ENCODE results near the gene XPO5. TPM values are rescaled to one million over a fixed set of nuclear protein-coding genes. Genes with fewer than 3 reads are reported as not detected.
A peak's percentile ranks its signal among the peaks of the same experiment; 100 is the strongest.

Gene XPO5
- total RNA-seq, result 100 to 1,000 TPM in 1 of 4 donors, 10 to 100 TPM in 3; 12.9 to 123 (median 29.8) TPM

DNA sequence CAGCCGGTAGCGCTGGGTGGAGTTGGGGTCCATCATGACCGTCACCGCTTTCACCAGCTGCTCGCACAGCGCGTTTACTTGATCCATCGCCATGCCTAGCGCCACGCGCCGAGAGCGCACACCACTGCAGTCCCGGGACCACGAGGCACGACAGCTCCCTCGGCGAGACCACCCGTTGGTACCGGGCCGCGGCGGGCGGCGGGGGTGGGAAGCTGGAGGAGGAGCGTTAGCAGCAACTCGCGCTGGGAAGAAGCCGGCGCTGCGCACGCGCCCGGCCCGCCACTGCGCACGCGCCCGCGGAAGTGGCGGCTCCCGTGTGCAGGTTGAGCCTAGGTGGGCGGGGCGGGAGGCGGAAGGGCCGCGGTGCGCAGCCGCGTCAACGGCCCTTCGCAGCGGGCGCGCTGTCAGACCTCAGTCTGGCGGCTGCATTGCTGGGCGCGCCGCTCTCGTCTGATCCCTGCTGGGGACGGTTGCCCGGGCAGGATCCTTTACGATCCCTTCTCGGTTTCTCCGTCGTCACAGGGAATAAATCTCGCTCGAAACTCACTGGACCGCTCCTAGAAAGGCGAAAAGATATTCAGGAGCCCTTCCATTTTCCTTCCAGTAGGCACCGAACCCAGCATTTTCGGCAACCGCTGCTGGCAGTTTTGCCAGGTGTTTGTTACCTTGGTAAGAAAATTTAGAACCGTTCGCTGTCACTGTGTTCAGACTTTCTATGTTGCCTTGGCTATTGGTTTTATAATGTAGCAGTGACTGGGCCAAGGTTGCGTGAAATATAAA is at the start of gene XPO5, which contains the start of gene POLH:
Gene XPO5, minus strand, starts transcription at position 267 of the 780 bp plus-strand sequence. Its CDS starts 174 bp downstream, at position 93.
Gene POLH, plus strand, starts transcription at position 414 of the 780 bp plus-strand sequence. CDS start 6,135 bp downstream, outside the sequence.
- peak within 1 kb of the TSS; percentile 78 to 89 for H3K4me3 ChIP-seq
- no peaks in the 10 kb centered on the region for H3K27me3 ChIP-seq
- 0 to 2% methylated on average over 9 to 11 of the region's 76 CpGs for WGBS, 2 donors (ENCODE audit: low coverage in 1 of 2)
- peaks cover 0 to 25% of the 10 kb centered on the region in 2 donors for H3K36me3 ChIP-seq
- no peaks in the 10 kb centered on the region for H3K9me3 ChIP-seq
- peak within 1 kb of the TSS; percentile 32 to 83 (median 80) for H3K27ac ChIP-seq
- peak; percentile 99 for ATAC-seq
- TF ChIP-seq POLR2A (IDR thresholded peaks at IDR 0.05) (peak; percentile 75 to 78), EP300 (IDR thresholded peaks at IDR 0.05) (no peak), POLR2AphosphoS5 (IDR thresholded peaks at IDR 0.05) (peak; percentile 72)
- TF ChIP-seq, protein P1, sequence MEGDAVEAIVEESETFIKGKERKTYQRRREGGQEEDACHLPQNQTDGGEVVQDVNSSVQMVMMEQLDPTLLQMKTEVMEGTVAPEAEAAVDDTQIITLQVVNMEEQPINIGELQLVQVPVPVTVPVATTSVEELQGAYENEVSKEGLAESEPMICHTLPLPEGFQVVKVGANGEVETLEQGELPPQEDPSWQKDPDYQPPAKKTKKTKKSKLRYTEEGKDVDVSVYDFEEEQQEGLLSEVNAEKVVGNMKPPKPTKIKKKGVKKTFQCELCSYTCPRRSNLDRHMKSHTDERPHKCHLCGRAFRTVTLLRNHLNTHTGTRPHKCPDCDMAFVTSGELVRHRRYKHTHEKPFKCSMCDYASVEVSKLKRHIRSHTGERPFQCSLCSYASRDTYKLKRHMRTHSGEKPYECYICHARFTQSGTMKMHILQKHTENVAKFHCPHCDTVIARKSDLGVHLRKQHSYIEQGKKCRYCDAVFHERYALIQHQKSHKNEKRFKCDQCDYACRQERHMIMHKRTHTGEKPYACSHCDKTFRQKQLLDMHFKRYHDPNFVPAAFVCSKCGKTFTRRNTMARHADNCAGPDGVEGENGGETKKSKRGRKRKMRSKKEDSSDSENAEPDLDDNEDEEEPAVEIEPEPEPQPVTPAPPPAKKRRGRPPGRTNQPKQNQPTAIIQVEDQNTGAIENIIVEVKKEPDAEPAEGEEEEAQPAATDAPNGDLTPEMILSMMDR (IDR thresholded peaks at IDR 0.05), result peak in 2 of 4 experiments; percentile 3 to 25
- H3K4me1 ChIP-seq, result peaks cover 0 to 37% (median 7%) of the 10 kb centered on the region in 3 donors

DNA sequence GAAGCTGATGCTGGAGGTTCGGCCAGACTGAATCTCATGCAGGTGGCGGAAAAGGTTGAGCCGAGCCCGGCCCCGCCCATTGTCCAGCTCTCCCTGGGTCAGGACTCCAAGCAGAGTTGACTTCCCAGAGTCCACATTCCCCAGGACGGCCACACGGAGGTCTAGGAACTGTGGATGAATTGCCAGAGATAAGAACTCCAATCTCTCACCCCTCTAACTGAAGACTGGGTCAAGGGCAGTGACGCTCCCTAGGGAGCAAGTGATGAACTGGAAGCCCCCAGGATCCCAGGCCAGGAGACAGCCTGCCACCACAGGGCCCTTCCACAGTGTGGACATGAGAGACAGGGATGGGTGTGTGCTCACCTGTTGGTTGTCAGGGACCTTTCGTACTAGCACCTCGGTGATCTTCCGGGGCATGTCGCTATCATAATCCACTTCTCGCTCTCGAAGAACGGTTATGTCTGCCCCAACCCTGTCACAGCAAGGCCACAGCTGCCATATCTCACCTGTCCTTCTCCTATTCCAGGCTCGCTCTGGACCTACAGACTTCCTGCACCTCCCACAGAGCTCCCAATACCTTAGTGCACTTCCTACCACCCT is 49.7 kb upstream of the XPO5 start:
- H3K27me3 ChIP-seq, result no peaks in the 10 kb centered on the region
- no peaks in the 10 kb centered on the region for H3K9me3 ChIP-seq
- 96 to 100% methylated on average over 1 to 8 of the region's 16 CpGs for WGBS, 2 donors (ENCODE audit: low coverage in 1 of 2)
- H3K4me3 ChIP-seq, result no peak overlapping the region
- TF ChIP-seq EP300 (IDR thresholded peaks at IDR 0.05), result no peak
- TF ChIP-seq, protein P1 (IDR thresholded peaks at IDR 0.05), result no peak
- TF ChIP-seq POLR2A (IDR thresholded peaks at IDR 0.05), result no peak
- TF ChIP-seq POLR2AphosphoS5 (IDR thresholded peaks at IDR 0.05), result no peak
- H3K27ac ChIP-seq, result no peak overlapping the region
- H3K4me1 ChIP-seq, result peaks cover 0 to 39% (median 11%) of the 10 kb centered on the region in 3 donors
- peaks cover 0 to 57% of the 10 kb centered on the region in 2 donors for H3K36me3 ChIP-seq
- ATAC-seq, result no peak

DNA sequence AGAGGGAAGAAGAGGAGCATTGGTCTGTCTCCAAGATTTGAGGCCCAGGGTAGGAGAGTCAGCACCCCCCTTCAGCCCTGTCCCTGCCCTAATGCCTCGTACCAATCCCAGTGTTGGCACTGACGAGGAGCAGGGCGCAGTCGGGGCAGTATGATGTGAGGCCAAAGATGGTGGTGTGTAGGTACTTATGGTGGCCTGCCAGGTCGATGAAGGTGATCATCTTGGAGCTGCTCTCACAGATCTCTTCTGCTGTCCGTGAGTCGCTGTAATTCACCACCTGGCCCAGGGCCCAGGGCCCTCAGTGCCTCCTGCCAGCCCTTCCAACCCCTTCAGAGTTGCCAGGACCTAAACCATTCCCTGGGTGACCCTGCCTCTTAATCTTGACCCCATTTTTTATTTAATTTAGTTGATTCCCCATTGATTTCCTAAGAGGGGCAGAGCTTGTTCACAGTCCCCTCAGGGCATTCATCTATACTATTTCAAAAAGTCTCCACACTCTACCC is 49.0 kb upstream of the XPO5 start:
- H3K27me3 ChIP-seq, result no peaks in the 10 kb centered on the region
- 77% methylated on average over 2 of the region's 7 CpGs; no CpG with 5 or more reads in 1 of the 2 donors for WGBS, 2 donors (ENCODE audit: low coverage in 1 of 2)
- TF ChIP-seq POLR2AphosphoS5 (IDR thresholded peaks at IDR 0.05), result no peak
- TF ChIP-seq, protein P1 (IDR thresholded peaks at IDR 0.05), result no peak
- TF ChIP-seq EP300 (IDR thresholded peaks at IDR 0.05), result no peak
- no peak for TF ChIP-seq POLR2A (IDR thresholded peaks at IDR 0.05)
- no peak overlapping the region for H3K27ac ChIP-seq
- peaks cover 0 to 64% of the 10 kb centered on the region in 2 donors for H3K36me3 ChIP-seq
- no peaks in the 10 kb centered on the region for H3K9me3 ChIP-seq
- H3K4me1 ChIP-seq, result peaks cover 0 to 34% (median 9%) of the 10 kb centered on the region in 3 donors
- H3K4me3 ChIP-seq, result no peak overlapping the region
- ATAC-seq, result no peak

DNA sequence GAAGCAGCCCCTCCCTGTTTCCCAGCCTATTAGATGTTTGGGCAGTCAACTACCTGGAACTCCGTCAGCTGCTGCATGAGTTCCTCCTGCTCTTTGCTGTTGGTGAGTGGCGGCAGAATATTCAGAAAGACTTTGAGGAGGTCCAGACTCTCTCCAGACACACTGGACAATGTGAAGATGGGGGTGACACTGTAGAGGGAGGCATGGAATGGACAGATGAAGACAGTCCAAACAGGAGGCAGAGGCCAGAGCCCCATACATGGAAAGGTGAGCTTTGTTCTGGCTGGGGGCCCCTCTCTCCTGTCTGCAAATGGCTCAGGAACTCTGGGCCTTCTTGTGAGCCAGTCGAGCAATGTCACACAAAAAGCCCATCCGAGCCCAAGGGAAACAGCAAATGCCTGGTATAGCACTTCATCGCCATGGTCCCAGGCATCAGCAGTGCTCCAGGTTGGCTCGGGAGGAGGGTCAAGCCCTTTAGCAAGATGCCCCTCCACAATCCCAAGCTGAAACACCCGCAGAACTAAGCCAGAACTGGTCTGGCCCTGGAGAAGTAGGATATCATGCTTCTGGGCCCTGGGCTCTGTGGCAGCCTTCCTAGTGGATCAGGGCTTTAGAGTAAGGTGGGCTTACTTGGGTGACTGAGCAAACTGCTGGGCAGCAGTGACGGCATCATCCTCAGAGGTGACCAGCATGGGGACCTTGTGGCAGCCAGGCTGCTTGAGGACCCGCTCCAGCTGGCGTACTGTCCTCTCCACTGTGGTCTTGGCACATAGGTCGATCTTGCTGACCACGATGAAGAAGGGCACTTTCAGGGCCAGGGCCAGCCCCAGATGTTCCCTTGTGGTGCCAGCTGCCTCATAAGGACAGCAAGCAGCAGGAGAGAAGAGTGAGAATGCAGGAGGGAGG is 48.3 kb upstream of the XPO5 start:
- H3K27ac ChIP-seq, result no peak overlapping the region
- peaks cover 0 to 69% of the 10 kb centered on the region in 2 donors for H3K36me3 ChIP-seq
- no peak for TF ChIP-seq POLR2AphosphoS5 (IDR thresholded peaks at IDR 0.05)
- TF ChIP-seq, protein P1 (IDR thresholded peaks at IDR 0.05), result no peak
- 80% methylated on average over 1 of the region's 12 CpGs; no CpG with 5 or more reads in 1 of the 2 donors for WGBS, 2 donors (ENCODE audit: low coverage in 1 of 2)
- H3K4me1 ChIP-seq, result peaks cover 0 to 34% (median 9%) of the 10 kb centered on the region in 3 donors
- H3K9me3 ChIP-seq, result no peaks in the 10 kb centered on the region
- ATAC-seq, result no peak
- no peaks in the 10 kb centered on the region for H3K27me3 ChIP-seq
- H3K4me3 ChIP-seq, result no peak overlapping the region
